H1 (cell line): ENCODE results near the gene HFM1. TPM values are rescaled to one million over a fixed set of nuclear protein-coding genes. Genes with fewer than 3 reads are reported as not detected.

Experiments
- BCL11A ChIP-seq, 2 experiments: IDR thresholded peaks; one replicate each; pipeline ENCODE4 v1.6.1; 2011; ENCODE audit warnings: low read depth in 2 of 2, low read length in 2 of 2, mild to moderate bottlenecking in 2 of 2
- CBX5 ChIP-seq: fragments of 300-800, 300-1000 bp; sonication (generic); IDR thresholded peaks from 2 replicates; pipeline ENCODE4 v1.7.1; 2016; ENCODE audit warnings: antibody characterized with exemption, low read length, low read depth
- CEBPB ChIP-seq: IDR thresholded peaks from 2 replicates; pipeline ENCODE4 v1.6.1; 2012; ENCODE audit warnings: low read depth, low read length
- GABPA ChIP-seq: IDR thresholded peaks from 2 replicates; pipeline ENCODE4 v1.6.1; 2011; ENCODE audit warnings: mild to moderate bottlenecking, low read length, moderate library complexity, borderline replicate concordance; ENCODE audit not compliant: insufficient read depth
- KDM1A ChIP-seq: fragments of 200-600, 300-600 bp; sonication (generic); IDR thresholded peaks from 2 replicates; pipeline ENCODE4 v1.7.1; 2016; ENCODE audit warnings: mild to moderate bottlenecking, low read length, borderline replicate concordance
- MAFK ChIP-seq: IDR thresholded peaks from 2 replicates; pipeline ENCODE4 v1.6.1; 2012; ENCODE audit warnings: low read depth, mild to moderate bottlenecking, improper control_type of control experiment, low read length
- RBBP5 ChIP-seq: IDR thresholded peaks from 2 replicates; pipeline ENCODE4 v1.7.1; 2012; ENCODE audit warnings: low read depth, mild to moderate bottlenecking, inconsistent platforms, low read length, moderate library complexity, borderline replicate concordance
- polyA plus RNA-seq, 7 experiments: library from polyadenylated mRNA; depleted of rRNA in 3 of 7; stranded (reverse) in 5 of 7; unstranded in 2 of 7; fragments of >200 nt in 5 of 7; fragments of 200-250 nt in 2 of 7; gene quantifications; 1 replicate in 5 of 7; 2 replicates in 1 of 7; 4 replicates in 1 of 7; pipeline versions ENCODE4 v1.2.1 to v1.2.3, GENCODE V29; 2011 to 2013; ENCODE audit warnings: missing spikeins in 2 of 7, mixed read lengths in 2 of 7
- total RNA-seq: library from RNA; stranded (reverse); fragmentation: NEBNext Ultra II Directional; extraction: Animal tissue kit (Norgen Biotek cat#: 25700); gene quantifications from 2 replicates; pipeline ENCODE4 v1.2.1, GENCODE V29; 2021
- TF ChIP-seq, protein P1 (sequence below): fragments of 300-600 bp; sonication (generic); IDR thresholded peaks from 2 replicates; pipeline ENCODE4 v1.7.1; 2012; ENCODE audit warnings: low read length, moderate library complexity, mild to moderate bottlenecking, inconsistent platforms; ENCODE audit not compliant: insufficient replicate concordance
- TF ChIP-seq, protein P2 (sequence below), 3 experiments: IDR thresholded peaks; 1 replicate in 2 of 3; 2 replicates in 1 of 3; pipeline versions ENCODE4 v1.5.1 to v1.6.1; 2011; ENCODE audit warnings: low read length in 3 of 3, mild to moderate bottlenecking in 3 of 3, inconsistent platforms in 2 of 3, low read depth in 1 of 3, moderate library complexity in 1 of 3; ENCODE audit not compliant: insufficient read depth in 1 of 3; ENCODE audit errors: control extremely low read depth in 1 of 3

HFM1 gene
- total and polyA plus RNA-seq, 2 of the 8 experiments (the other 6 are each of a cell fraction or from before 2014, with no cell fraction given): 0.23 to 1.2 TPM

DNA sequence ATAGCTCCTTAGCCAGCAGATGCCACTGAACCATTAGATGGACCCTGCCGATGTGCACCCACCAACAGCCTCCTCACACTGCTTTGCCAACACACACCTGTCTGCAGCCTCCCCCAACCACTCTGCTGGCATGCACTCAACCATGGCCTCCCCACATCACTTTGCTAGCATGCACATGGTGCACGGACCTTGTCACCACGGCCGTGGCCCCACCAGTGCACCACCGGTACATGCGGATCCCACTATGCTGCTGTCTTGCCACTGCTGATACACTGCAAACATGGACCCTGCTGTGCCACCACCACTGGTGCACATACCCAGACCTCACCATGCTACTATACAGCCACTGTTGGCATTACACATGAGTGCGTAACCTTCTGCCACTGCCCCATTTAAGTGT is 66.1 kb downstream of the HFM1 start (continued):
- TF ChIP-seq, protein P1, sequence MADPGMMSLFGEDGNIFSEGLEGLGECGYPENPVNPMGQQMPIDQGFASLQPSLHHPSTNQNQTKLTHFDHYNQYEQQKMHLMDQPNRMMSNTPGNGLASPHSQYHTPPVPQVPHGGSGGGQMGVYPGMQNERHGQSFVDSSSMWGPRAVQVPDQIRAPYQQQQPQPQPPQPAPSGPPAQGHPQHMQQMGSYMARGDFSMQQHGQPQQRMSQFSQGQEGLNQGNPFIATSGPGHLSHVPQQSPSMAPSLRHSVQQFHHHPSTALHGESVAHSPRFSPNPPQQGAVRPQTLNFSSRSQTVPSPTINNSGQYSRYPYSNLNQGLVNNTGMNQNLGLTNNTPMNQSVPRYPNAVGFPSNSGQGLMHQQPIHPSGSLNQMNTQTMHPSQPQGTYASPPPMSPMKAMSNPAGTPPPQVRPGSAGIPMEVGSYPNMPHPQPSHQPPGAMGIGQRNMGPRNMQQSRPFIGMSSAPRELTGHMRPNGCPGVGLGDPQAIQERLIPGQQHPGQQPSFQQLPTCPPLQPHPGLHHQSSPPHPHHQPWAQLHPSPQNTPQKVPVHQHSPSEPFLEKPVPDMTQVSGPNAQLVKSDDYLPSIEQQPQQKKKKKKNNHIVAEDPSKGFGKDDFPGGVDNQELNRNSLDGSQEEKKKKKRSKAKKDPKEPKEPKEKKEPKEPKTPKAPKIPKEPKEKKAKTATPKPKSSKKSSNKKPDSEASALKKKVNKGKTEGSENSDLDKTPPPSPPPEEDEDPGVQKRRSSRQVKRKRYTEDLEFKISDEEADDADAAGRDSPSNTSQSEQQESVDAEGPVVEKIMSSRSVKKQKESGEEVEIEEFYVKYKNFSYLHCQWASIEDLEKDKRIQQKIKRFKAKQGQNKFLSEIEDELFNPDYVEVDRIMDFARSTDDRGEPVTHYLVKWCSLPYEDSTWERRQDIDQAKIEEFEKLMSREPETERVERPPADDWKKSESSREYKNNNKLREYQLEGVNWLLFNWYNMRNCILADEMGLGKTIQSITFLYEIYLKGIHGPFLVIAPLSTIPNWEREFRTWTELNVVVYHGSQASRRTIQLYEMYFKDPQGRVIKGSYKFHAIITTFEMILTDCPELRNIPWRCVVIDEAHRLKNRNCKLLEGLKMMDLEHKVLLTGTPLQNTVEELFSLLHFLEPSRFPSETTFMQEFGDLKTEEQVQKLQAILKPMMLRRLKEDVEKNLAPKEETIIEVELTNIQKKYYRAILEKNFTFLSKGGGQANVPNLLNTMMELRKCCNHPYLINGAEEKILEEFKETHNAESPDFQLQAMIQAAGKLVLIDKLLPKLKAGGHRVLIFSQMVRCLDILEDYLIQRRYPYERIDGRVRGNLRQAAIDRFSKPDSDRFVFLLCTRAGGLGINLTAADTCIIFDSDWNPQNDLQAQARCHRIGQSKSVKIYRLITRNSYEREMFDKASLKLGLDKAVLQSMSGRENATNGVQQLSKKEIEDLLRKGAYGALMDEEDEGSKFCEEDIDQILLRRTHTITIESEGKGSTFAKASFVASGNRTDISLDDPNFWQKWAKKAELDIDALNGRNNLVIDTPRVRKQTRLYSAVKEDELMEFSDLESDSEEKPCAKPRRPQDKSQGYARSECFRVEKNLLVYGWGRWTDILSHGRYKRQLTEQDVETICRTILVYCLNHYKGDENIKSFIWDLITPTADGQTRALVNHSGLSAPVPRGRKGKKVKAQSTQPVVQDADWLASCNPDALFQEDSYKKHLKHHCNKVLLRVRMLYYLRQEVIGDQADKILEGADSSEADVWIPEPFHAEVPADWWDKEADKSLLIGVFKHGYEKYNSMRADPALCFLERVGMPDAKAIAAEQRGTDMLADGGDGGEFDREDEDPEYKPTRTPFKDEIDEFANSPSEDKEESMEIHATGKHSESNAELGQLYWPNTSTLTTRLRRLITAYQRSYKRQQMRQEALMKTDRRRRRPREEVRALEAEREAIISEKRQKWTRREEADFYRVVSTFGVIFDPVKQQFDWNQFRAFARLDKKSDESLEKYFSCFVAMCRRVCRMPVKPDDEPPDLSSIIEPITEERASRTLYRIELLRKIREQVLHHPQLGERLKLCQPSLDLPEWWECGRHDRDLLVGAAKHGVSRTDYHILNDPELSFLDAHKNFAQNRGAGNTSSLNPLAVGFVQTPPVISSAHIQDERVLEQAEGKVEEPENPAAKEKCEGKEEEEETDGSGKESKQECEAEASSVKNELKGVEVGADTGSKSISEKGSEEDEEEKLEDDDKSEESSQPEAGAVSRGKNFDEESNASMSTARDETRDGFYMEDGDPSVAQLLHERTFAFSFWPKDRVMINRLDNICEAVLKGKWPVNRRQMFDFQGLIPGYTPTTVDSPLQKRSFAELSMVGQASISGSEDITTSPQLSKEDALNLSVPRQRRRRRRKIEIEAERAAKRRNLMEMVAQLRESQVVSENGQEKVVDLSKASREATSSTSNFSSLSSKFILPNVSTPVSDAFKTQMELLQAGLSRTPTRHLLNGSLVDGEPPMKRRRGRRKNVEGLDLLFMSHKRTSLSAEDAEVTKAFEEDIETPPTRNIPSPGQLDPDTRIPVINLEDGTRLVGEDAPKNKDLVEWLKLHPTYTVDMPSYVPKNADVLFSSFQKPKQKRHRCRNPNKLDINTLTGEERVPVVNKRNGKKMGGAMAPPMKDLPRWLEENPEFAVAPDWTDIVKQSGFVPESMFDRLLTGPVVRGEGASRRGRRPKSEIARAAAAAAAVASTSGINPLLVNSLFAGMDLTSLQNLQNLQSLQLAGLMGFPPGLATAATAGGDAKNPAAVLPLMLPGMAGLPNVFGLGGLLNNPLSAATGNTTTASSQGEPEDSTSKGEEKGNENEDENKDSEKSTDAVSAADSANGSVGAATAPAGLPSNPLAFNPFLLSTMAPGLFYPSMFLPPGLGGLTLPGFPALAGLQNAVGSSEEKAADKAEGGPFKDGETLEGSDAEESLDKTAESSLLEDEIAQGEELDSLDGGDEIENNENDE: no peak
- TF ChIP-seq BCL11A (IDR thresholded peaks at IDR 0.05; ENCODE audit: low read depth in 2 of 2, low read length in 2 of 2) (no peak), GABPA (no peak), RBBP5 (no peak), KDM1A (no peak), CEBPB (no peak), MAFK (no peak), CBX5 (no peak)
- TF ChIP-seq, protein P2, sequence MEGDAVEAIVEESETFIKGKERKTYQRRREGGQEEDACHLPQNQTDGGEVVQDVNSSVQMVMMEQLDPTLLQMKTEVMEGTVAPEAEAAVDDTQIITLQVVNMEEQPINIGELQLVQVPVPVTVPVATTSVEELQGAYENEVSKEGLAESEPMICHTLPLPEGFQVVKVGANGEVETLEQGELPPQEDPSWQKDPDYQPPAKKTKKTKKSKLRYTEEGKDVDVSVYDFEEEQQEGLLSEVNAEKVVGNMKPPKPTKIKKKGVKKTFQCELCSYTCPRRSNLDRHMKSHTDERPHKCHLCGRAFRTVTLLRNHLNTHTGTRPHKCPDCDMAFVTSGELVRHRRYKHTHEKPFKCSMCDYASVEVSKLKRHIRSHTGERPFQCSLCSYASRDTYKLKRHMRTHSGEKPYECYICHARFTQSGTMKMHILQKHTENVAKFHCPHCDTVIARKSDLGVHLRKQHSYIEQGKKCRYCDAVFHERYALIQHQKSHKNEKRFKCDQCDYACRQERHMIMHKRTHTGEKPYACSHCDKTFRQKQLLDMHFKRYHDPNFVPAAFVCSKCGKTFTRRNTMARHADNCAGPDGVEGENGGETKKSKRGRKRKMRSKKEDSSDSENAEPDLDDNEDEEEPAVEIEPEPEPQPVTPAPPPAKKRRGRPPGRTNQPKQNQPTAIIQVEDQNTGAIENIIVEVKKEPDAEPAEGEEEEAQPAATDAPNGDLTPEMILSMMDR (IDR thresholded peaks at IDR 0.05; ENCODE audit: control extremely low read depth in 1 of 3, insufficient read depth in 1 of 3, low read depth in 1 of 3, low read length in 3 of 3): no peak
